ENCODE measurements around the gene IL1R1.

Gene IL1R1

DNA sequence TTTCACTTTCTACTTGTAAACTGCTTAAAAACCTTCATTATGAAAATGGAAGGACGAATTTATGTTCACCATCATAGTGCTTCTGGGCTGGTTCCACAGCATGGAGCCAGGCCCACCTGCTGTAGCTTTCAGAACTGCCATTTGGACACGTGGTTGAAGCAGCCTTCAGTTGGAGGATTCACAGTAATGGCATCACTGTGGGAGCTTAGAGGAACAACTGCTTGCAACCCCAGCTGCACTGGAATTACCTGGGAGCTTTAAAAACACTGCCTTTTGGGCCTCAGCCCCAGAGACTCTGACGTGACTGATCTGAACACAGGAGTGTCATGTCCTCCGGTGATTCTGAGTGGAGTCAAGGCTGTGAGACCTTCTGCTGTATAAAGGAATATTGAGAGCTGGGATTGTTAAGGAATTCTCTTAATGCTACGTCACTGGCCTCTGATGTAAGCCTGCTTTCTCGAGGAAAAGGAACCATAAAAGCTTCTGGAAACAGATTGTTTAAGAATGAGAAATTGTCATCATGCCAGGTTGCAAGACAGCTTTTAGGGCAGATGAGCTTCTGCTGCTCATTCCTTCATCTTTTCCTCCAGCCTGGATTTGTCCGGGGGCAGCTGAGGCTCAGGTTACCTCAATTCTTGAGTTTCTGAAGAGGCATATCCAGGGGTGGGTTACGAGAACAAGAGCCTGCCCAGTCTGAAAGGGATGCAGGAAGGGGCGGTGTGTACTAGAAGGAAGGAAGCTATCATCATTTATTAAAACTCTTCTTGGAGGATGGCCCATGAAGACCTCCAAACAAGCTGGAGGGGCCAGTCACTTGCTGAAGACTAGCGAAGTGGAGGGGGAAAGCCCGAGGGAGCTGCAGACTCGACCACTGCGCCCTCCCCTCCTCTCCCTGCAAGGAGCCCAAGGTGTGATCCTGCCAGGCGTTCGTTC lies 1.3 kb upstream of the IL1R1 start:
- no peak for DNase-seq

DNA sequence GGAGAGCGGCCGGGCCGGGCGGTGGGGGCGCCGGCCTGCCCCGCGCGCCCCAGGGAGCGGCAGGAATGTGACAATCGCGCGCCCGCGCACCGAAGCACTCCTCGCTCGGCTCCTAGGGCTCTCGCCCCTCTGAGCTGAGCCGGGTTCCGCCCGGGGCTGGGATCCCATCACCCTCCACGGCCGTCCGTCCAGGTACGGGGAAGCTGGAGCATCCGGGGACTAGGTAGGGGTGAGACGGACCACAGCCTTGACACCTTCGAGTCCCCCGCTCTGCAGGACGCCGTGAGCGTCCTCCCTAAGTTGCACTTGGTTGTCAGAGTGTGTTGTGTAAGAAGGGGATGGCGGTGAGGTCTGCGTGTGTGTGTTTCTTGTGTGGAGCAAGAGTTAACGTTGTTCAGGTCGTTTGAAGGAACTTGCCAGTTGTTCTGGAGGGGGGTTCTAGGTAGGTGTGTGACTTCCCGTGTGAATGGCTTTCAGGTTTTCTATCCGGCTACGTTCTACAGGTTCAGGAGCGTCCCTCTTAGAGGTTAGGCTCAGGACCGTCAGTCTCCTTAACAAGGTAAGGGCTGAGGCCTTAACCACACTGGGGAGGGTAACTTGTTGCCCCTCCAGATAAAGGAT lies 393 bp downstream of the IL1R1 start:
- DNase-seq, result no peak

DNA sequence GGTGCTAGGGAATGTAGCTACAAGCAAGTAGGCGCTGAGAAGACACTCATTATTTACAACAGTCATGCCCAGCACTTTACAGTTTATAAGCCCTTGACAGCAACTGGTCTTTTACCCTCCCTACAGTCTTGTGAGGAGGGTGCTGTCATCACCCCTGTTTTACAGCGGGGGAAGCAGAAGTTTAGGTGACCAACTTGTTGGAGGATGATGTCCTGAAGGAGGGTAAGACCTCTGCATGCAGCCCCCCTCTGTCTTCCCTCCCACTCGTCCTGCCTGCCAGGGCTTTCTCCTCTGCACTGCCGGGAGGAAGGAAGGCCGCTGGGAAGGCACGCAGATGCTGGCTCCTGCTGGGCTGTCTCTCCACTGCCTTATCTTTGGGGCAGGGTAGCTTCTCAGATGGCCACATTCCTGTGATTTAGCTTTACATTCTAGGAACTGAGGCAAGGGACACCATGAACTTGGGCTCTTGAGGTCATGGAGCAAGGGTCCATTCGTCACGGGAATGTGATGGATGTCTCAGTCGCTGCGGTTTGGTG lies 972 bp downstream of the IL1R1 start:
- no peak for DNase-seq

DNA sequence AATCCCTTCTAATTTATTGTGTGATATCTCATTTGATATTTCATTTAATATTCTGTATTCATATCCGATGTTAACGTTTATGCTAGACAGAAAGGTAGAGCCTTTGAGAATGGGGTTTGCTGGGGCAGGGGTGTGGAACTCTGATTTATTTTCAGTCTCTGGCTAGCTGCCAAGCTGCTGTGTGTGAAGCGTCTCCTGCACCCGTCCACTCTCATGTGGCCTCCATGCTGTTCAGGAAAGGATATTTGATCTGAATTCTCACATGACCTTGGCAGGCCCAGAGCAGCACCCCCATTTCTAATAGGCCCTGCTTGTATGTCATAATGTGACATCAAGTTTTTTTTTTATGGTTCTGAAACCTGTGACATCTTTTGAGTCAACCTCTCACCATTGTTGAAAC lies 1.6 kb downstream of the IL1R1 start:
- DNase-seq, result no peak

DNA sequence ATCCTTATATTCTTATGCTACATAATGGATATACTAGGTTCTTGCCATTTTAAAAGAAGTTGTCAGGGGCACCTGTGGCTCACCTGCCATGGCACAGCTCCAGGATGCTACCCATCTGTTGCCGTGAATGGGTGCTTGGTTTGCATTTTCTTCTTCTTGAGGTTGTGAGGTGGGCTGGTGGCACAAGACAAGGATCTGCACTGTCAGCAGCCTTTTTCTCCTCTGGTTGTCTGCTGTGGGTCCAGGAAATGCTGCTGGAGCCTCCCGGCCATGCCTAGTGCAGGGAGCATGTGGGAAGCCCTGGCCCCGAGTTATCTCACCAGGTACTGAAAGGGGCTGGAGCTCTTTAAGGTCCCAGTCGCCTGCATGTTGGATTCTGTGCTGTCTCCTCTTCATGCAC lies 2.6 kb downstream of the IL1R1 start:
- DNase-seq, result no peak

DNA sequence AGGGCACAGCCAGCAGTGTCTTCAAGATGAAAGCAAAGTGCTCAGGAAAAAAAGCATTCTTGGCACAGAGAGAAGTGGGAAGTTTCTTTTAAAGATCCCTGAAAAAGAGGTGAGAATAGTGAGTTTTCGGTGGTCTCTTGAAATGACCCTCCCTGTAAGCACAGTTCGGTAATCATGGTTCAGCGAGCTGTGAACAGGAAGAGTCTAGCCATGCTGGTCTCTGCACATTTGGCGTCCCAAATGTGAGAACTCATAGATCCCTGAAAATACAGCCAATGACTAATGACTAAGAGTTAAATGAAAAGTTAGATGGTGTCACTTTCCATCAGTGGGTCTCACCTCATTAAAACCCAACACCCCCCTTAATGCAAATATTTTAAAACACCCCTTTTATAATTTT lies 3.4 kb downstream of the IL1R1 start:
- DNase-seq, result no peak

DNA sequence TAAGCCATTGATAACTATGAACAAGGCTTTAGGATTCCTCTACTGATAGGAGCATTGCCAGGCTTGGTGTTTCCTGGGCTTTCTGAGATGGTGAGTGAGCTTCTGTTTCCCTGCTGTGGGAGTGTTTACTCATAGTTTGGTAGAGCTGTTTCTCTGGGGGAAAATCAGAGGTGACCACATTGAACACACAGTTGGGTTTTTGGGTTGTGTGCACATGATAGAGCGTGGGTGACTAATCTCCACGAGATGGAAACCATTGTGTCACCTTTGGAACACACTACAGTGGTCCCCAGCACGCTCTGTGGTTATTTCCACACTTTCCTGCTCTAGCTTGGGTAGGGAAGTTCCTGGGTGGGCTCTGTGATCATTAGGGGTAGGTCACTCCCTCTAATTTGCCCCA lies 5.4 kb downstream of the IL1R1 start:
- DNase-seq, result no peak

DNA sequence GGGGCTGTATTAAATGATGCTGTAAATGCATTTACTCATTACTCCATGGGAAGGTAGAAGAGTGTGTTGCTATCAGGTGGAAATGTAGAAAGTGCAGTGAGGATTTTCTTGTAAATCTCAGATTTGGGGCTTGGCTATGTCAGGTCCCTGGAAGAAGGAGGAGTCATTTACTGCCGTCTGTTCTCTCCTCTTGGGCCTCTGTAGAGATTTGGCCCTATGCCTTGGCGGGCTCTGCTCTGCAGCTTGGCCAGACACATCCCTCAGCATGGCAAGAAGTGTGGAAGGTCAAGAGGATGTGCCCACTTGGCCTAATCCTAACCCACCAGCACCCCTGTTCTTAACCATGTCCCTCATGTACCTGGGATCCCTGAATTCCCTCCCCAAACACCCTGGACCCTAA lies 6.7 kb downstream of the IL1R1 start:
- DNase-seq, result no peak

DNA sequence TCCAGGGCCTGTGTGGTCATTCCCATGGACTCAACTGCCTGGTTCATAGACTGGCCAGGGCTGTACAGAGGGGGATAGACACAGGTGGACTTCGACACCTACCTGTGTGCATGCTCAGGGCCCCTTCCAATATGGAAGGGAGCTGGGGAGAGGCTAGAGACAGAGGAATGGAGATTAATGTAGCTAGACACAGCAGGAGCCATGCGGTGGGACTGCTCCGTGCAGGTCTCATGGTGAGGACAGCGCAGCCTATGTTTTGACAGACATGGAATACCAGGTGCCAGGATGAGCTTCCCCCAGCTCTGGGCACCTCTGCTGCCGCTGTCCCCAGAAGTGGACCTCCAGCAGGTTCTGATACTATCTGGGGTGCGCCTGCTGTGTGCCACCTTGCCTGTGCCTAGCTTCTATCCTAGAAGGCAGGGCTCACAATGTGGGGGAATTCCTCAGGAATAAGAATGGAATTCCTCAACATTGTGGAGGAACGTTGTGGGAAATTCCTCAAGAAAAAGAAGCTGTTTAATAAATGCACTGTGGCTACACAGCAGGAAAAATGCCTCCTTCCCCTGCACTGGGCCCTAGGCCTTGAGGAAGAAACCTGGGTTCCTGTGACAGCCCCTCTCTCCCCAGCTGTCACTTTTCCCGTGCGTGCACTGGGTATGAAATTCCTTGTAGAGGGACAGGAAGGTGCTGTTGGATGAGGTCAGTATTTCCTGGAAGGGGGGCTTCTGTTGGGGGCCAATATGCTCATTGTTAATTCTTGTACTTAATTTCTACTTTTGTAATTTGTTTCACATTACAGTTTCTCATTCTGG lies 7.3 kb downstream of the IL1R1 start:
- DNase-seq, result no peak

DNA sequence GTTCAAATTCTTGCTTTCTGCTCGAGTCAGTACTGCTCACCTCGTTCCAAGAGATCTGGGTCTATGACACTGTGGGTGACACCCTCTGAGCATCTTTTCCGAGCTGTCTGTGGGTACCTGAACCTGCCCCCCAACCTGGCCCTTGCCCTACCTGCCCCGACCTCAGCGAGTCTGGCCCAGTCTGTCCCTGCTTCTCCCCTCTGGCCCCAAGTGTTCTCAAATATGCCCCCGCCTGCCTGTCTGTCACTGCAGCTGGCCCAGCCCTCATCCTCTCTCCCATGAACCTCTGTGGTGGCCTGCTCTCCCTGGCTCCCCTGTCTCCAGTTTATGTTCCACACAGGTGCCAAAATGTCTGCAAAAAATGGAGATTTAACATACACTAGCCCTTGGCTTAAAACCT lies 11.8 kb downstream of the IL1R1 start:
- DNase-seq, result no peak

DNA sequence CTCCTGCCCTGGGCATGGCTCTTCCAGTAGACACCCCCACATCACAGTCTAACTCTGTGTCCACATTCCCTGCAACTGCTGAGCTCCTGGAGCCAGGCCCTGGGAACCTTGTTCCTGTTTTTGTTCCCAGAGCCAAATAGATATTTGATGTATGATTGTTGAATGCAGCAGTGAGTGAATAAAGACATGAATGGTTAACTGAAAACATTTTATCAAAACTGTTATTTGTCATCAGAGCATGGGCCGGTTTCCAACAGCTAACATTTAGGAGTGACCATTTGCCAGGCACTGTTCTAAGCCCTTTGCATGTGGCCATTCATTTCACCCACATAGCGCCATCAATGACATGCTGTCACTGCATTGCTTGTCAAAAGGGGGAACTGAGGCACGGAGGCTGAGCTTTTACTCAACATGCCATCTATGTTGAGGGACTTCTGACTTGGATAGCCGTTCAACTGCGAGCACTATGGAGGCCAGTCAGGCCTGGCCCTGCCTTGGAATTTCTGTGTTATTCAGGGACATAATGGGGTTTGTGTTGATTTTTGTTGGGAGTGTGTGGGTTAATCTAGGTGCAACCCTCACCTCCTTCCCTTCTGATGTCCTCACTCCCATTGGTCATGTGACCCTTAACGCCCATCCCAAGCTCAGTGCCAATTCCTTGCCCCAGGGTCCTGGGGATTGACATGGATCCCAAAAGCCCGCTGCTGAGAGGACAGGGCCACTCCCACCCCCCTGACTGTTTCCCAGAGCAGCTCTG lies 12.6 kb downstream of the IL1R1 start:
- DNase-seq, result no peak

DNA sequence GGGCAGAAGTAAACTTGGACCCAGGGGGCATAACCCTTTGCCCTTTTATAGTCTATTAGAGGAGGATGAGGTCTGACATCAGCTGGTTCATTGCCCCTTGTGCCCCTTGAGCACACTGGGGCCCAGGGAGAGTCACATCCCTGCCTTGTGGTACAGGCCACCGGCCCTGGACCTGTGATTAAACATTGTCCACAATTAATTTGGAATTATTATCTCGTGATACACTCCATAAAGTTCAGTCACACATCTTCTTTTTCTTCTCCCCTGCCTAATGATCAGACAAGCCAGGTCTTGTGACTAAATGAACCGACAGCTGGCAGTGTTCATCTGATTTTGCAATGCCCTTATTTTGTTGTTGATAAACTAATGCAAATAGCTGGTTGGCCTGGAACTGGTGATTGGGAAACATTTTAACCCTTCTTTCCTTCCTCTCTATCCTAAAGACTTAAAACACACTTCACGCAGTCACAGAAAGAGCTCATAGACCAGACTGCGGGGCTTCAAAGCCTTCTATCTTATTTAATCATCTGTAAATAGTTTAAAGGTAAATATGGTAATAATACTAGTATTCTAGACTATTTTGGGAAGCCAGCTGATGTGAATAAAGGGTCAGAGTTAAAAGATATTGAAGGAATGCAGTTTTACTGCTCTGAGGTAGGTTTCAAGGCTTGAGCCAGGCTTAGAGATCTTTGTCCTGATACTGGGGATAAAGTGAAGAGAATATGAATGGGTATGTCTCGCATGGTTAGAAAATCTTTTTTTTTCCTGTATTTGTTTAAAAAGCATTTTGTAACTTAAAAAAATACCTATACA lies 13.4 kb downstream of the IL1R1 start:
- DNase-seq, result no peak

DNA sequence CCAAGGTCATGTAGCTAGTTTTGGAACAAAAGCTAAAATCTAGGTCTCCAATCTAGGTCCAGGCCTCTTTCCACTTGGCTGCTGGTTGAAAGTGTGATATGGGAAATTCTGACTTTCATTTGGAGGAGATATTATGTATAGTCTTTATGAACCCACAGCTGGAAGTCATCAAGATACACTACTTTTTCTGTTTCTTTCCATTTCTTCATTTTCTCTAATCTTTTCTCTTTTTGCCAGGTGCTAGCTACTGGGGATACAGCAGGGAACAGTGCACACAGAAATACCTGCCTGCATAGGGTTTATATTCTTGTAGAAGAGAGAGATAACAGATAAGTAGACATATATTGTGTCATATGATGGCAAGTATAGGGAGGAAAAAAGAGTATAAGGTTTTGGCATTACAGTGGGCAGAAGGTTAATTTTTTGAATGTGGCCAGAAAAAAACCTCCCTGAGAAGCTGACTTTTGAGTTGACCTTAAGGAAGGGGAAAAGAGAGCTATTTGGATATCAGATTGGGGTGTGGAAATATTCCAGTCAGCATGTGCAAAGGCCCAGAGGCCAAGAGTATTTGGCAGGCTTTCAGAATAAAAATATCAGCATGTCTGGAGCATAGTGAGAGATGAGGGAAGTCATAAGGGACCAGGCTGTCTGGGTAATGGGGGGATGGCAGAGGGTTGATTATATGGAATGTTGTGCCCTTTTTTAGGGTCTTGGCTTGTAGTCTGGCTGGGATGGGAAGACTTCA lies 15.6 kb downstream of the IL1R1 start:
- DNase-seq, result no peak

DNA sequence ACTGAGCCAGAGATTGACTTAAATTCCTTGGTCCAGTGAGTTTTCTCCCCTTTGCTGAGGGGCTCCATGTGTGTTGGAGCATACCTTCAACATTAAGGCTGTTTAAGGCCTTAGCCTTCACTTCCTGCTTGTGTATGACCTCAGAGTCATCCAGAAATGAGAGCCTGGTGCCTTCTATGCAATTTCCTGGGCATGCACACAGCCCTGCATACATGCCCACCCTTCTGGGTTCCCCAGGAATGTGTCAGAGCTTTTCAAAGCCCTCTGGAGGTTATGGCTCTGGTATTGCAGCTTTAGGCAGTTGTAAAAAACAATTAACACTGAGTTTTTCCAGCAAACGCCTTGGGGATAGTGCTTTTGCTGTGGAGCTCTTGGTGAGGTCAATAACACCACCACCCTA lies 16.7 kb downstream of the IL1R1 start:
- no peak for DNase-seq

DNA sequence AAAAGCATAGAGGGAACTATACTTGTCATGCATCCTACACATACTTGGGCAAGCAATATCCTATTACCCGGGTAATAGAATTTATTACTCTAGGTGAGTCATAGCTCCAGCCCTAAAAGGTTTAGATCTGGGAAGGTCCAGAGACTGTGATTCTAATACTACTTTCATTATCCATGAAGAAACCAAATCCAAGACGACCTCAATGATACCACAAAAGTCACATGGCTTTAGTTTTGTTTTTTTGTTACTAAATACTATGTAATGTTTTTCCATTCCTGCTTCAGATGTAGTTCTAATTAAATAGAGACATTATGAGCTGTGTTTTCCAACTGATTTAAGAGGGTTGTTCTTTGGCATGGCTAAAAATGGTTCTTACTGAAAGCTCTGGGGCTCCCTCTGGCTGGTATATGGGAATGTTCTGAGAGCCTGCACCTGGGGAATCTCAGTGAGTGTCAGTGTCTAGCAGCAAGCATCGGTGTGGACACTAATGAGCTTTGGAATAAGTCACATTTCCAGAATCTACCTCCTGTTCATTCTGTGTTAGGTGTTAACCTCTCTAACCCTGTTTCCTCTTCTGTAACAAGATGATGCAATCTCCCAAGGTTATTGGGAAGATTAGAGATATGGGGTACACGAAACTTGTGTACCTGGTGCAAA lies 23.8 kb downstream of the IL1R1 start:
- DNase-seq, result no peak

DNA sequence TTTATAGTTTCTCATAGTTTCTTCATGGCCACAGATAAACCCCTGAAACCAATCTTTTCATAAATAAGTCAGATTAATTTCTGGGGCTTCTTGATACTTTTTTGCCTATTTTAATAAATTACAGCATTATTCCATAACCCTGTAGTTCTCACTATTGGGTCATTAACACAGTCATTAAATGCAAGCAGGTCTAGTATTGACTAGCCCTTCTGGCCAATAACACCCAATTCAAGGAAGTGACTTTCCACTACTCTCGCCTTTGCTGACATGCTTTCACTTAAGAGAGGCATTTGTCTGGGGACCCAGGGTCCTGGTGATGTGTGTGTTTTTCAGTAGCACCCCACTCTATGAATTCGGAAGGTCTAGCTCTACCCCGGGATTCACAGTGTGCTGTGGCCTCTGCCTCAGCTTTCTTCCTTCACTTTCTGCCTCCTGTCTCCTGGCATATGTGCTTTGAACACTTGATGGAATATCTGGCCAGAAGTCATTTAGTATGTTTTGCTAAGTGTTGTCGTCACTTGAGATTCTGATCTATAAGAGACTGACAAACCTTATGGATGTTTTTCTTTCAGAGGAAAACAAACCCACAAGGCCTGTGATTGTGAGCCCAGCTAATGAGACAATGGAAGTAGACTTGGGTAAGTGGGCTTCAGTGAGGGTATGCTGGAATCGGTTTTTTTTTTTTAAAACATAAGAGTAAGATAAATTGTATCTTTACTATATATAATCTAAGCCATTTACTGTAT lies 25.7 kb downstream of the IL1R1 start:
- no peak for DNase-seq

DNA sequence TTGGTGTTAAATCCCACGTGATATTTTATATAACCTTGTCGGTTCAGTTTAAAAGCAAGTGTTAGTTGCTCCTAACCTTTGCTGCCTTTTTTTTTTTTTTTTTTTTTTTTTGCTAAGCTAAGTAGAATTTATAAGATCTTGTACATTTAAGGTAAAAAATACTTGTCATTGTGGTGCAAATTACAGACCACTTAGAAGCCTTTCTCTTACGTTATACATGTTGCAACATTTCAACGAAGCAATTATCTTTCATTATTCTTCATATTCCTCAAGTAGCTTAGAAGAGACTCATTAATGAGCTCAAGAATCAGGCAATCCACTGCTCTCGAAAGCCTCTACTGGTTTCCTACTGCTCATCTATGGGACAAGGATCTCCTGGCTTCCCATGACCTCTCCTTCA lies 29.4 kb downstream of the IL1R1 start:
- DNase-seq, result no peak

DNA sequence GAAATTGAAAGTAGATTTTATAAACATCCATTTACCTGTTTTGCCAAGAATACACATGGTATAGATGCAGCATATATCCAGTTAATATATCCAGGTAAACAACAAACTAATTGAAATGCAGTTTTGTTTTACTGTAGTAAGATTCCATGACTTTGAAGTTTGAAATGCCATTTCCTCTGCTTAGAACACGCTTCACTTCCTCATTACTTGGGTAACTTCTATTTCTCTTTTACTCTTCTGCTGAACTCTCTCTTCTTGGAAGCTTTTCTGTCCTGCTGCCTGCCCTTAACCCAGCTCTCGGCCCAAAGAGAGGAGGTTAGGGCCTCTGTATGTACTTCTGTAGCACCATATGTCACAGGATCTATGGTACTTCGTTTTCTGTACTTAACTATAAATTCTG lies 30.2 kb downstream of the IL1R1 start:
- DNase-seq, result no peak

DNA sequence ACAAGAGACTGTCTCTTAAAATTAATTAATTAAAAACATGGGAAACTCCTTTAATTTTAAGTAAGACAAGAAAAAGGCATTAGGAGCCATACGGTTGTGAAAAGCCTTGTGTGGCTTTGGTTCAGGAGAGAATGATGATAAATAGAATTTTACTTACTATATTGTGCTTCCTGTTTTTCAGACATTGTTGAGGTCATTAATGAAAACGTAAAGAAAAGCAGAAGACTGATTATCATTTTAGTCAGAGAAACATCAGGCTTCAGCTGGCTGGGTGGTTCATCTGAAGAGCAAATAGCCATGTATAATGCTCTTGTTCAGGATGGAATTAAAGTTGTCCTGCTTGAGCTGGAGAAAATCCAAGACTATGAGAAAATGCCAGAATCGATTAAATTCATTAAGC lies 33.6 kb downstream of the IL1R1 start:
- DNase-seq, result no peak
